Prostate gland (tissue), 2 donors: ENCODE results near the gene TNNI2.

Experiments
- POLR2A ChIP-seq: fragments of 450-650 bp; IDR thresholded peaks from one replicate; pipeline ENCODE4 v1.6.1; 2016; ENCODE audit warnings: antibody characterized with exemption, mild to moderate bottlenecking
- TF ChIP-seq, protein P1 (sequence below), 4 experiments: fragments of 200-600 bp in 2 of 4; fragments of 450-650 bp in 2 of 4; sonication (generic) in 2 of 4; IDR thresholded peaks; 1 replicate in 3 of 4; 2 replicates in 1 of 4; pipeline ENCODE4 v1.5.1; 2016 to 2019; ENCODE audit warnings: antibody characterized with exemption in 4 of 4, mild to moderate bottlenecking in 2 of 4, moderate library complexity in 2 of 4

DNA sequence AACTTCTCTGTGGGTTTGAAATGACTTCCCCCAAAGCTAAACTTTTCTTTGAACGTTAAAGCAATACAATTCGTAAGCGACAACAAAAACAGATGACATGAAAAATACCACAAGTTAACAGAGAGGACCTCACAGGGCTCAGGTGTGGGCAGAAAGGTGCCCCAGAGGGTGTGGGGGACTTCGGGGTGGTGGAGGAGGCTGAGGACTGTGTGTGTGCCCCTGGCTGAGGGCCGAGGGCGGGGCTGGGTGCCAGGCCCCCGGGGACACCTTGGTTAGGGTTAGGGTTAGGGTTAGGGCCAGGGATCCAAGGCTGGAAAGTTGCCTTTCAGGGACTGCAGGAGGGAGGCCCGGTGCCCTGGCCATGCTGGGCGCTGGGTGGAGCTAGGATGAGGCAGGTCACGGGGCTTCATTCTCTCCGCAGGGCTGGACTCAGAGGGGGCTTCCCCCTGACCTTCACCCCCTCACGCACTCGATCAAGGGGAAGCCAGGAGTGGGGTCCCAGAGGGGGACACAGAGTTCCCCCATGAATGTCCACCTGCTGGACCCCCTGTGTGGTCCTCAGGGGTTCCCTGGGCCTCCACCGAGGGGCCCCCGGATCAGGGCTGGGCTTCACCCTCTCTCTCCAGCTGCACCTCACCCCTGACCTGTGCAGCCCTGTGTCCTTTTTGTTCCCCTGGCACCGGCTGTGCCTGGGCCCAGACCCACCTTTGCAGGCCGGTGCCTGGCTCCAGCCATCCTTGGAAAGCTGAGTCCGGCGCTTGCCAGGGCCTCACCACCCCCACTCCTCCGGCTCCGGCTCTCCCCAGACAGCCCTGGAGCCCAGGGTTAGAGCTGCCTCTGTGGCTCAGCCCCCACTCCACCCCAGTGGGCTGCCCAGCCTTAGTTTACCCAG, 7.0 kb downstream of the TNNI2 start:
- TF ChIP-seq, protein P1, sequence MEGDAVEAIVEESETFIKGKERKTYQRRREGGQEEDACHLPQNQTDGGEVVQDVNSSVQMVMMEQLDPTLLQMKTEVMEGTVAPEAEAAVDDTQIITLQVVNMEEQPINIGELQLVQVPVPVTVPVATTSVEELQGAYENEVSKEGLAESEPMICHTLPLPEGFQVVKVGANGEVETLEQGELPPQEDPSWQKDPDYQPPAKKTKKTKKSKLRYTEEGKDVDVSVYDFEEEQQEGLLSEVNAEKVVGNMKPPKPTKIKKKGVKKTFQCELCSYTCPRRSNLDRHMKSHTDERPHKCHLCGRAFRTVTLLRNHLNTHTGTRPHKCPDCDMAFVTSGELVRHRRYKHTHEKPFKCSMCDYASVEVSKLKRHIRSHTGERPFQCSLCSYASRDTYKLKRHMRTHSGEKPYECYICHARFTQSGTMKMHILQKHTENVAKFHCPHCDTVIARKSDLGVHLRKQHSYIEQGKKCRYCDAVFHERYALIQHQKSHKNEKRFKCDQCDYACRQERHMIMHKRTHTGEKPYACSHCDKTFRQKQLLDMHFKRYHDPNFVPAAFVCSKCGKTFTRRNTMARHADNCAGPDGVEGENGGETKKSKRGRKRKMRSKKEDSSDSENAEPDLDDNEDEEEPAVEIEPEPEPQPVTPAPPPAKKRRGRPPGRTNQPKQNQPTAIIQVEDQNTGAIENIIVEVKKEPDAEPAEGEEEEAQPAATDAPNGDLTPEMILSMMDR (IDR thresholded peaks at IDR 0.05), result no peak
- TF ChIP-seq POLR2A, result no peak
